HL-60 (cell line): ENCODE measurements around the gene GALR2.

Experiments
- POLR2AphosphoS5 ChIP-seq: IDR thresholded peaks from 2 replicates; pipeline ENCODE4 v1.6.1; 2012; ENCODE audit warnings: low read depth
- SPI1 ChIP-seq: IDR thresholded peaks from 2 replicates; pipeline ENCODE4 v1.6.1; 2012; ENCODE audit warnings: low read depth, mild to moderate bottlenecking, borderline replicate concordance
- TF ChIP-seq, protein P1 (sequence below): IDR thresholded peaks from 2 replicates; pipeline ENCODE4 v1.6.1; 2012; ENCODE audit warnings: low read depth; ENCODE audit not compliant: insufficient replicate concordance
- TF ChIP-seq, protein P2 (sequence below): IDR thresholded peaks from one replicate; pipeline ENCODE4 v1.5.1; 2011; ENCODE audit warnings: low read length, control low read depth, inconsistent platforms; ENCODE audit not compliant: insufficient read depth

- TF ChIP-seq, protein P1, sequence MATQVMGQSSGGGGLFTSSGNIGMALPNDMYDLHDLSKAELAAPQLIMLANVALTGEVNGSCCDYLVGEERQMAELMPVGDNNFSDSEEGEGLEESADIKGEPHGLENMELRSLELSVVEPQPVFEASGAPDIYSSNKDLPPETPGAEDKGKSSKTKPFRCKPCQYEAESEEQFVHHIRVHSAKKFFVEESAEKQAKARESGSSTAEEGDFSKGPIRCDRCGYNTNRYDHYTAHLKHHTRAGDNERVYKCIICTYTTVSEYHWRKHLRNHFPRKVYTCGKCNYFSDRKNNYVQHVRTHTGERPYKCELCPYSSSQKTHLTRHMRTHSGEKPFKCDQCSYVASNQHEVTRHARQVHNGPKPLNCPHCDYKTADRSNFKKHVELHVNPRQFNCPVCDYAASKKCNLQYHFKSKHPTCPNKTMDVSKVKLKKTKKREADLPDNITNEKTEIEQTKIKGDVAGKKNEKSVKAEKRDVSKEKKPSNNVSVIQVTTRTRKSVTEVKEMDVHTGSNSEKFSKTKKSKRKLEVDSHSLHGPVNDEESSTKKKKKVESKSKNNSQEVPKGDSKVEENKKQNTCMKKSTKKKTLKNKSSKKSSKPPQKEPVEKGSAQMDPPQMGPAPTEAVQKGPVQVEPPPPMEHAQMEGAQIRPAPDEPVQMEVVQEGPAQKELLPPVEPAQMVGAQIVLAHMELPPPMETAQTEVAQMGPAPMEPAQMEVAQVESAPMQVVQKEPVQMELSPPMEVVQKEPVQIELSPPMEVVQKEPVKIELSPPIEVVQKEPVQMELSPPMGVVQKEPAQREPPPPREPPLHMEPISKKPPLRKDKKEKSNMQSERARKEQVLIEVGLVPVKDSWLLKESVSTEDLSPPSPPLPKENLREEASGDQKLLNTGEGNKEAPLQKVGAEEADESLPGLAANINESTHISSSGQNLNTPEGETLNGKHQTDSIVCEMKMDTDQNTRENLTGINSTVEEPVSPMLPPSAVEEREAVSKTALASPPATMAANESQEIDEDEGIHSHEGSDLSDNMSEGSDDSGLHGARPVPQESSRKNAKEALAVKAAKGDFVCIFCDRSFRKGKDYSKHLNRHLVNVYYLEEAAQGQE = no peak
- TF ChIP-seq, protein P2, sequence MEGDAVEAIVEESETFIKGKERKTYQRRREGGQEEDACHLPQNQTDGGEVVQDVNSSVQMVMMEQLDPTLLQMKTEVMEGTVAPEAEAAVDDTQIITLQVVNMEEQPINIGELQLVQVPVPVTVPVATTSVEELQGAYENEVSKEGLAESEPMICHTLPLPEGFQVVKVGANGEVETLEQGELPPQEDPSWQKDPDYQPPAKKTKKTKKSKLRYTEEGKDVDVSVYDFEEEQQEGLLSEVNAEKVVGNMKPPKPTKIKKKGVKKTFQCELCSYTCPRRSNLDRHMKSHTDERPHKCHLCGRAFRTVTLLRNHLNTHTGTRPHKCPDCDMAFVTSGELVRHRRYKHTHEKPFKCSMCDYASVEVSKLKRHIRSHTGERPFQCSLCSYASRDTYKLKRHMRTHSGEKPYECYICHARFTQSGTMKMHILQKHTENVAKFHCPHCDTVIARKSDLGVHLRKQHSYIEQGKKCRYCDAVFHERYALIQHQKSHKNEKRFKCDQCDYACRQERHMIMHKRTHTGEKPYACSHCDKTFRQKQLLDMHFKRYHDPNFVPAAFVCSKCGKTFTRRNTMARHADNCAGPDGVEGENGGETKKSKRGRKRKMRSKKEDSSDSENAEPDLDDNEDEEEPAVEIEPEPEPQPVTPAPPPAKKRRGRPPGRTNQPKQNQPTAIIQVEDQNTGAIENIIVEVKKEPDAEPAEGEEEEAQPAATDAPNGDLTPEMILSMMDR = no peak
- TF ChIP-seq POLR2AphosphoS5 (no peak), SPI1 (no peak)
Observed at GRCh38 chr17:76120658-76121008, 46.1 kb downstream of the GALR2 start.
